NCI-H345 treated with DMSO at 0.1 percent for 48 hours (cell line): ENCODE measurements around the gene TTC12.

Source experiments
- DNase-seq: peaks from one replicate; lab custom pipeline; 2025; ENCODE audit not compliant: unreplicated experiment; lab: John Stamatoyannopoulos, UW

The TTC12 gene

GRCh38 chr11:113373306-113373705 is 58.9 kb downstream of the TTC12 start:
- no peak for DNase-seq

- DNase-seq: no peak
Observed at GRCh38 chr11:113373981-113374560, 59.7 kb downstream of the TTC12 start.

DNA sequence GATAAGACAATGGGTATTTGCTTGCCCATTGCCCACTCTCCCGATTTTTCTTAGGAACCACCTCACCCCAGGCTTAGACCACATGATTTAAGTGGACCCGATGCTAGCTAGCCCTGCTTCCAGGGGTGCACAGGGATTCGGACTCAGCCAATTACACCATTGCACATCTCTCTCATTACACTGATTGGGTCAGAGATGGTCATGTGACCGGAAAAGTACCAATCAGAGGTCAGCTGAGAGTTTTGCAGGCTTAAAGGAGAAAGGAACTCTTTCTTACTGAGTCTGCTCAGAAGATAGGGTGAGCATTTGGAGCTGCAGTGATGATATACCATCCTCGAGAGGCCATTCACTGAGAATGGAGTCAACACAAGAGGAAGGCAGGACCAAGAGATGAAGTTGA is 61.0 kb downstream of the TTC12 start:
- no peak for DNase-seq

DNA sequence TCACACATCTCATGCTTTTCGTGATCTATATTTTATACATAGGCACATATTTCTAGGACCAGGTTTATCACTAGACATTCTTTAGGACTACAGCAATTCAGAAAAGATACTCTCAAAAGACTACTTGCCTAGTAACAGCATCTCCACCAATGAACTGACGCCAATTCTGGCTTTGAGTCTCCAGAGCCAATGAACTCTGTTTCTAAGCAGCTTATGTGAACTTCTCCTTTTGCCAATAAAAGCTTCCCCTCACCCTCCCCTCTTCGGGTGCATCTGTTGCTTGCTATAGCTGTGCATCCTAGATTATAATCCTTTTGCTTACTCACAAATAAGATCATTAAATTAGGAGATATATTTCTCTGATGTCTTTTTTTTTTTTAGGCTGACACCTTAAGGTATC is 61.8 kb downstream of the TTC12 start:
- DNase-seq: no peak

DNA sequence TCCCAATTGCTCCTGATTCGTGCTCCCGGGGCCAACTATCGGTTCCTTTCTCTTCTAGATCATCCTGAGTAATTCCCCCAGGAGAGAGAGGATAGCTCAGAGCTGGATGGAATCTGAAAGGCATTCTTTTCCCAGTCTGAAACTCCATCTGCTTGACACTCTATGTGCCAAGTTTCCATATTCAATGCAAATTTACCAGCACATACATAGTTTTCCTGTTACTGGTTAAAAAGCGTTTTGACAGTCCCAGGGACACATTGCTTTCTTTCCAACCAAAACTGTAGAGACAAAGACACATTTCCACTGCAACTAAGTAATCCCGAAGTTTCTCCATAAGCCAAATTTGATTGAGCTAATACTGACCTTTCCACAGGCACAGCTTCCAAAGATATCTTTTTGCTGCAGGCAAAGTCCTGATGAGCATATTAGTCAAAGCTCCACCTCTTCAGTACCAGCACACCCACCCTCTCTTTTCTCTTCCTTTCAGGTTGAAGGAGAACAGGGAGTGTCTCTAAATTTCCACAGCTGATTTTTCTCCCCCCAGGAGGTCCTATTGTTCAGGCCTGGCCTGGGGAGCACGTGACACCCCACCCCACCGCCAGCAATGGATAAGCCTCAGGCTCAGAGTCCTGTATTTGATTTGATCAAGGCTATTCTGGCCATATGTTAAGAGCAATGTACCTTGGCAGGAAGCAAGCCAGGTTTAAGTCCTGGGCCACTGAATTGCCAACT is 63.5 kb downstream of the TTC12 start:
- peak; percentile 5 for DNase-seq

DNA sequence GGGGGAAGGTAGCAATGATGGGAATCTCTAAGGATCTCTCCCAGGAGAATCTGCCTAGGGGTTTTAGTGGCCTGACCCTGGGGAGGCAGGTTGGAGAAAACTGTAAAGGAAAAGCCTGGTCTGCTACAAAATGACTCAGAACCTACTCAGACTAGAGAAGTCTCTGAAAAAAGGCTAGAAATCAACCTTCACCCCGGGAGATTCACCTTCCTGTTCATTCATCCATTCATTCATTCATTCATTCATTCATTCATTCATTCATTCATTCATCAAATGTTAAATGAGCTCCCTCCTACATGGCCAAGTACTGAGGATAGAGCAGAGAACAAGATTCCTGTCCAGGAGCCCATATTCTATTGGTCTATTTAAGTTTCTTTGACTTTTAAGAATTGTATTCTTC is 64.3 kb downstream of the TTC12 start:
- DNase-seq: no peak

GRCh38 chr11:113382121-113382520 is 67.7 kb downstream of the TTC12 start:
- DNase-seq: no peak

DNA sequence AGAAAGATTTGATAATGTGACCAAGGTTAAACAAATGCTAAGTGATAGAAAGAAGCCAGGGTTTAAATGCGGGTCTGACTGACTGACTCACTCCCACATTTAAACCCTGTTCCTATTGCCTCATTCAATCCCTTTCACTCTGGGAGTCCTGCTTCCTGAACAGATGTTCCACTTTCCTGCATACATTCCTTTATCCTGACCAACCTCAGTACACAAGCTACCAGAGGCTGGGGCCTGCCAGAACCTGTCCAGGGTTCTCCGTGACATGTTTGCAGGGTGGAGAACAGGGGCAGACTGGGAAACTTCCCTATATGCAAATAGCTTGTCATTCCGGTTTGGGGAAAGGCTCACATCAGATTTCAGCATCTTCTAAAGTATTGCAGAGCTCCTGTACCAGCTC is 70.2 kb downstream of the TTC12 start:
- DNase-seq: no peak

- DNase-seq: no peak
Observed at GRCh38 chr11:113385749-113386148, 71.4 kb downstream of the TTC12 start.

GRCh38 chr11:113386866-113387265 is 72.5 kb downstream of the TTC12 start:
- DNase-seq: no peak

GRCh38 chr11:113387605-113388211 is 73.3 kb downstream of the TTC12 start, which contains the start of gene ANKK1:
TSS of gene ANKK1 (plus strand) at chr11:113387779. CDS start at chr11:113387885, 106 bp downstream.
- no peak for DNase-seq

GRCh38 chr11:113389272-113389671 is 74.9 kb downstream of the TTC12 start:
- no peak for DNase-seq

GRCh38 chr11:113392236-113392921 is 78.0 kb downstream of the TTC12 start:
- no peak for DNase-seq

DNA sequence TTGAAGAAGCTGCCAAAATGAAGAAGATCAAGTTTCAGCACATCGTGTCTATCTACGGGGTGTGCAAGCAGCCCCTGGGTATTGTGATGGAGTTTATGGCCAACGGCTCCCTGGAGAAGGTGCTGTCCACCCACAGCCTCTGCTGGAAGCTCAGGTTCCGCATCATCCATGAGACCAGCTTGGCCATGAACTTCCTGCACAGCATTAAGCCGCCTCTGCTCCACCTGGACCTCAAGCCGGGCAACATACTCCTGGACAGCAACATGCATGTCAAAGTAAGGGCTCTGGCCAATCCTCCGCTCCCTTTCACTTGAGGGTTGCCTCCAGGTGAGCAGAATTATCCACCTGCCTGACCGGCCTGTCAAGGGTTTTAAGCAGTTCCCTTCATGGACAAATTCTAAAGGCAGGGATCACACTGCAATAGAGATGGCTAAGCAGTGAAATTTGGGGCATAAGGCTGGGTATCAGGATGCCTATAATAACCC is 79.2 kb downstream of the TTC12 start:
- DNase-seq: no peak

DNA sequence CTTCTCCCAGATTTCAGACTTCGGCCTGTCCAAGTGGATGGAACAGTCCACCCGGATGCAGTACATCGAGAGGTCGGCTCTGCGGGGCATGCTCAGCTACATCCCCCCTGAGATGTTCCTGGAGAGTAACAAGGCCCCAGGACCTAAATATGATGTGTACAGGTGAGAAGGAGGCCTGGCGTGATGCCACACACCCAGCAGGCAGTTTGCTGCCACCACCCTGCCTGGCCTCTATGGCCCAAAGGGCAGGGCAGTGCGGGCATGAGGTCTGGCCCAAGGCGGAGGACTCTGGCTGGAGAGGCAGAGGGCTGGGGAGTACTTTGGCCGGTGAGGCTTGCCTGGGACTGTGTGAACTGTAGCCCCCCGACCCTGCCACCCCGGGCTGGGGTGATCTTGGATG is 80.5 kb downstream of the TTC12 start:
- no peak for DNase-seq

GRCh38 chr11:113395782-113396336 is 81.5 kb downstream of the TTC12 start:
- no peak for DNase-seq

GRCh38 chr11:113396690-113397089 is 82.3 kb downstream of the TTC12 start:
- DNase-seq: no peak

DNA sequence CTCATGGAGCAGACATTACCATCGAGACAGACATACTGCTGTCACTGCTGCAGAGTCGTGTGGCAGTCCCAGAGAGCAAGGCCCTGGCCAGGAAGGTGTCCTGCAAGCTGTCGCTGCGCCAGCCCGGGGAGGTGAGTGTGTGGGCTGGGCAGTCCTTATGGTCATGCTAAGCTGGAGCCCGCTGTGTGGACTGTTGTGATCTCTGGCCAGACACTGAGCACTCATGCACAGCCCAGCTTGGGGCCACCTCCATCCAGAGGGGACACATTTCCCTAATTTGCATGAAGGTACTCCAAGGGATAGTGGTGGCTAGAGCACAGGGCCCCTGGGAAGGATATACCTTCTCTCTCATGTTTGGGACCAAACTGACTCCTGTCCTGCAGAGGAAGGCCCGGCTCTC is 82.8 kb downstream of the TTC12 start:
- no peak for DNase-seq

DNA sequence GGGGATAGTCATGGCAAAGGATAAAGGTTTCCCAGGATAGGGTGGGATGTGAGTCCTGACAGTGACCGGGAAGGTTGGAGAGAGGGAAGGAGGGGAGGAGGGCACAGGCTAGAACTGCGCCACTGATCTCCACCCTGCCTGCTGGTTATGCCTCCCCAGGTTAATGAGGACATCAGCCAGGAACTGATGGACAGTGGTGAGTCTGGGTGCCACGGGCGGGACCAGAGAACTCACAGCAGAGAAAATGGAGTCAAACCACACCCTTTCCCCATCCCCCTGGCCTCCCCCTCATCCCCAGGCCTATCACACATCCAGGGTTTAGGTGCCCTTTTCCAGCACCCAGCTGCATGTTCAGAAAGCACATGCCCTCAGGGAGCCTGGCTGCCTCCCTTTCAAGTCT is 83.4 kb downstream of the TTC12 start:
- no peak for DNase-seq

DNA sequence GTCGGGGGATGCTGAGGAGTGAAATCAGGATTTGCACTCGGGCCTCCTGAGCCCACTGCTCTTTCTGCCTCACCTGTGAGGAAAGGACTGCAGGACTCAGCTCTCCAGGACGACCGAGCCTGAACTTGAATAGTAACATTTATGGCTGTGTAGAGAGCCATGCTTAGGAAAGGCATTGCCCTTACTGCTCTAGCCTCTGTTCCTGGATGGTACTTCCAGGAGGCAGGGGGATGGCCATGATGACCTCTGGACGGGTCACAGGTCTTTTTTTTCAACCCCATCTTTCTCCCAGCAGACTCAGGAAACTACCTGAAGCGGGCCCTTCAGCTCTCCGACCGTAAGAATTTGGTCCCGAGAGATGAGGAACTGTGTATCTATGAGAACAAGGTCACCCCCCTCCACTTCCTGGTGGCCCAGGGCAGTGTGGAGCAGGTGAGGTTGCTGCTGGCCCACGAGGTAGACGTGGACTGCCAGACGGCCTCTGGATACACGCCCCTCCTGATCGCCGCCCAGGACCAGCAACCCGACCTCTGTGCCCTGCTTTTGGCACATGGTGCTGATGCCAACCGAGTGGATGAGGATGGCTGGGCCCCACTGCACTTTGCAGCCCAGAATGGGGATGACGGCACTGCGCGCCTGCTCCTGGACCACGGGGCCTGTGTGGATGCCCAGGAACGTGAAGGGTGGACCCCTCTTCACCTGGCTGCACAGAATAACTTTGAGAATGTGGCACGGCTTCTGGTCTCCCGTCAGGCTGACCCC is 84.5 kb downstream of the TTC12 start:
- DNase-seq: no peak
